Measurements from ENCODE around the gene DYNC1LI1.

- no peak for TF ChIP-seq ATF3 (IDR thresholded peaks at IDR 0.05)
- no peak for TF ChIP-seq JUND (IDR thresholded peaks at IDR 0.05)
- TF ChIP-seq REST (IDR thresholded peaks at IDR 0.05), result no peak
- TF ChIP-seq CTCF (IDR thresholded peaks at IDR 0.05; ENCODE audit: low read depth, low read length, missing input control), result no peak
- no peak for TF ChIP-seq YY1 (IDR thresholded peaks at IDR 0.05)
- no peak for TF ChIP-seq SP1 (IDR thresholded peaks at IDR 0.05)
- no peak for TF ChIP-seq TAF1 (conservative IDR thresholded peaks at IDR 0.05)
- no peak for TF ChIP-seq RAD21 (IDR thresholded peaks at IDR 0.05)
- no peak for TF ChIP-seq ZBTB33 (IDR thresholded peaks at IDR 0.05)
Measured at GRCh38 chr3:32592696-32593353, 22.2 kb upstream of the DYNC1LI1 start.
